ENCODE results near the gene METTL9.
"Not testable (repeated sequence)": the region's sequence is repeated elsewhere in the genome, so short reads cannot be mapped to it uniquely, and the experiment has no call there.

The METTL9 gene

DNA sequence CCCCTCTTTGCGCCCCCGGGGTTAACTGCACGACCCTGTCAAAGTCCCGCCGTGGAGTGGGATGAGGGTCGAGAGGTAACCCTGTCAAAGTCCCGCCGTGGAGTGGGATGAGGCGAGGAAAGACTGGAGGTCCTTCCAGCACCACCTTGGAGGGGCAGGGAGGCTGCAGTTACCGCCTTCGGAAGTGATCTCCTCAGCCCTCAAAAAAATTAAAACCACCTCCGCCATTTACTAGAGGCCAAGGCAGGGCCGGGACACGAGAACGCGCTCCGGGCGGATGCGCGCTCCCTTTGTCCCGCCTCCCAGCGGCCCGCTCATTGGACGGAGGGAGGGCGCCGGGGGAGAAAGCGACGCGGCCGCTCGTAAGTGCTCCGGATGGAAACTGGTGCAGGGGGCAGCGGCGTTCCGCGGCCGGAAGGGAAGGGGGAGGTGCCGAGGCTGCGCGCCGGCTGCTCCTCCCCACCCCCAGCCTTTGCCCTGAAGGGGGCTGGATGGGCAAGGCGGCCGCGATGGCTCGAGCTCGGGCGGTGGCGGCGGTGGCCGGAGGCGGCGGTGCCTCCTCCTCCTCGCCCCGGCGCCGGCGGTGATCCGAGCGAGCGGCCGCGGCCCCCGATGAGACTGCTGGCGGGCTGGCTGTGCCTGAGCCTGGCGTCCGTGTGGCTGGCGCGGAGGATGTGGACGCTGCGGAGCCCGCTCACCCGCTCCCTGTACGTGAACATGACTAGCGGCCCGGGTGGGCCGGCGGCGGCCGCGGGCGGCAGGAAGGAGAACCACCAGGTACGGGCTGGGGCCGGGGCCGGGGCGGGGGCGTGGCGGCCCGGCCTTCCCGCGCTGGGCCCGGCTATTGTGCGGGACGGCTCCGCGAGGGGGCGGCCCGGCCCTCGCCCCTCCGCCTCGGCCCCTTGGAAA is at the start of gene METTL9:
Gene METTL9 (plus strand): TSS at position 456 of the 909 bp plus-strand sequence. CDS start 157 bp downstream, at position 613.
- DNase-seq: peak; percentile 98

DNA sequence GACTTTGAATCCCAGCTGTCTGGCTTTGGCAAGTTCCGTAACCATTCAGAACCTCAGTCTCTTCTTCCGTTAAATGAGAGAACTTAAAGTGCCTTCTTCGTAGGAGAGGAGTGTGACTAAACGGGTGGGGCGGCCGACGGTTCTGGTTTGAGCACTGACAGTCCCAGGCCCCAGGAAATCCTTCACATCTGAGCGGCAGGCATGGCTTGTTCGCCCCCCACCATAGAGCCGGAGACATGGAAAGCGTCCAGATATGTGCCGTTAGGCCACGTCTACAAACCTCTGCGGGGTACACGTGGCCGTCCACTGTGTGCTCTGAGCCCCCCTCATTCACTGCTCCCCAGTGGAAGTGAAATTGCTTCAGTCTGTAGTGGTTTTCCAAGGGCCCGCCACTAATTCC is 49.4 kb upstream of the METTL9 start:
- DNase-seq: not testable (repeated sequence)

DNA sequence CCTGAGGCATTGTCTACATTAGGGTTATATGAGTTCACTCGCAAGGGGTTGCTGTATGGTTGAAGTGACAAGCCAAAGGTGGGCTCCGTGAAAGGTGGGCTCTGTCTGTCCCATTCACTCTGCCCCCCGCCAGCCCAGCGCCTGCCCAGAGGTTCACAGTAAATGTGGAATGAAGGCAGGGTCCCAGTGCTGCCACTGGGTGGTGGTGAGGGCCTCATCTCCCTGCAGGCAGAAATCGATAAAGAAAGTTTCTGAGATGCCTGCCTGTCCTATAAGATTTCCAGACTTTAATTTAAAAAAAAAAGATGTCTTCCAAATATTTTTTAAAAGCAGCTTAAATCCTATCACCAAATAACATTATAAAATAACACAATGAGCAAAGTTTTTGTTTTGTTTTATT is 48.9 kb upstream of the METTL9 start:
- DNase-seq: not testable (repeated sequence)

DNA sequence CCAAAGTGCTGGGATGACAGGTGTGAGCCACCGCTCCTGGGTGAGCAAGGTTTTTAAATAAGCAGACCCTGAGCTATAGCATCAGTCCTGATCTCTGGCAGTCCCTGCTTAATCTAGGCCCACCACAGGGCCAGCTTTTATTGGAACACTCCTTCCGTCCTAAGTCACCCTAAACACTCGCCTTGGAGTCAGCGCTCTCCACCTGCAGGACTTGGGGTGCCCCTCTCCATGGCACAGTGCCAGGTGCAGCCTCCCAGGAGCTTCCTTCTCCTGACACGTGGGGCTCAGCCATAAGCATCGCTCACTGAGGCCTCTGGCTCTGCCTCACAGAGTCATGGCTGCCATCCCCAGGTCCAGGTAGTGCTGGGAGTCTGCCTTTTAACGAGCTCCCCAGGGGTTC is 48.3 kb upstream of the METTL9 start:
- not testable (repeated sequence) for DNase-seq

DNA sequence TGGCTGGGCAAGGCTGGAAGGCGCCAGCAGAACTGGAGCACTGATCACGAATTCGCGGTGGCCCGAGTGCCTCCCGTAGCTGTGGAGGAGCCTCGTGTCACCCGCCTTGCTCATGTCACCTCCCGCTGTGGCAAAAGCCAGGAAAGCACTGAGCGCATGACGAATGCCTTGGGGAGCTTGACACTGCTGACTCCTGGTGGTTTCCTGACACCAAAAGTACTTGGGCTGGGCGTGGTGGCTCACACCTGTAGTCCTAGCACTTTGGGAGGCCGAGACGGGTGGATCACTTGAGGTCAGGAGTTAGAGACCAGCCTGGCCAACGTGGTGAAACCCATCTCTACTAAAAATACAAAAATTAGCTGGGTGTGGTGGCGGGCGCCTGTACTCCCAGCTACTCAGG is 47.8 kb upstream of the METTL9 start:
- not testable (repeated sequence) for DNase-seq

DNA sequence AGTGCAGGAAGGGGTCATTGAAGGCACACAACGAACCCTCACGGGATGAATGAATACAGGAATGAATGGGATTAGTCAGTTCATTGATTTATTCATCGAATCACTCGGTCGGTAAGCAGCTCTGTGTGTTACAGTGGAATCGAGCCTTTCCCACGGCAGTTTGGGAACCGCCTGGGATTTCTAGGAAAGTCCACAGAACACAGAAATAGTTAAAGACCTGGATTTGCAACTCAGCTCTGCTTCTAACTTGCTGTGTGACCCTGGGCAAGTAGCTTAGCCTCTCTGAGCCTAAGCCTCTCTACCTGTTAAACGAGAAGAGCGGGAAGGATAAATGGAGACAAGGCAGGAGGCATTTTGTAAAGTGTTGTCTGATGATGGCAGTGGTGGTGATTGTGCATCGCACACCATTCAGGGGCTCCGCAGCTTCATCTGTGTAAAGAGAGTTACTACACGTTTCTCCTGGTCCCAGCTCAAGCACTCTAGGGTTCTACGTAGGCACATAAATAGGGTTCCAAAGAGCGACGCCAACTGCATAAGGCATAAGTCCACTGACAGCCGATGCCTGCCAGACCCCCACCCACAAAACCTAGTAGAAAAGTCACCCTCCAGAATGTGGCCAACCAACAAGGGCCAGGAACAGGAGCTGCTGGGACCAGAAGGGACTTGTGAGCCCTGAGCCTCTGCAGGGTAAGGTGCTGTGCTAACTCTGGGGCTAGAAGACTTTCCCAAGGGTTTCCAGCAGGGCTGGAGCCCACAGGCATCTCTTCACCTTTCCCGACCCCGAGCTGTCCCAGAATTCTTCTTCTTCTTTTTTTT is 45.7 kb upstream of the METTL9 start:
- not testable (repeated sequence) for DNase-seq

DNA sequence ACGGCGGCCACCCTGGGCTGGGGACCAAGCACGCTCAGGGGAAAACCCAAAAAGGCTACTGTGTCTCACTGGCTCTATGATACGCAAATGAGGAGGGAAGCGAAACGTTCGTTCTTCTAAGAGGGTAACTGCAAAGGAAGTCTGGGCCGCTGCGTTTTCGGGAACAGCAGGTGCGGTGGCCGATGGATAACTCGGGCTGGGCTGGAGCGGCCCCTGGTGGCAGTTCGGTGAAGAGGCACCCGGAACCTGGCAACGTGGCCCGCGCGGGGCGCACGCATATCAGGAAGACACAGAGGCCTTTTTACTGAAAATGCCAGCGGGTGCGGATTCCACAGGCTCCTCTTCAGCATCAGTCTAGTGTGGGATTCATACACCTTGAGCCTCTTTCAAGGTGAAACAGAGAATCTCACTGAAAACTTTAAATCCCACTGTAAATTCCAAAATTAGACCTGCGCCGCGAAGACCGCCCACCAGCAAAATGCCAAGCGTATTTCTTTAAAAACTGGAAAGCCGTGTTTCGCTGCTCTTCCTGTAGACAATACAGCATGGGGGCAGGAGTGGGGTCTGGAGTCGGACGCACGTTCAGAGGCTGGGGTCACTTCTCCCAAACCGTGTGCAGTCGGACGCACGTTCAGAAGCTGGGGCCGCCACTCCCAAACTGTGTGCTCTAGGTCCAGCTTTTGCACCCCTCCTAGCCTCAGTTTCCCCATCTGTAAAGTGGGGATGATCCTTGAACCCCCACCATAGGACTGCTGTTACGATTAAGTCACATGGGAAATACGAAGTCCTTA is 44.4 kb upstream of the METTL9 start:
- peak; percentile 95 for DNase-seq

DNA sequence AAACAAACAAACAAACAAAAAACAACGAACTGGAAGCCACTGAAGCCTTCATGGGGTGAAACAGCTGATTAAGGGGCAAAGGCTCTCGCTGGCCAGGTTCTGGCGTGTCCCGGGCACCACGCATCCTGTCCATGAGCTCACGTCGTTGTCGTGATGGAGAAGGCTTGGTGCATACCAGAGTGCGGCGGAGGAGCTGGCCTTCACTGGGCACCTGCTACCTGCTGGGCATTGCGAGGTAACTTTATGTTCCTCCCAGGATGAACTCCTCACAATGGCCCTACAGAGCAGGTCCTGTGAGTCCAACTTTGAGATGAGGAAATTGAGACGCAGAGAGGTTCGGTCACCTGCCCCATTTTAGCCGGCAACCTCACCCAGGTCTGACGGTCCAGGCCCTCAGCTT is 43.8 kb upstream of the METTL9 start:
- not testable (repeated sequence) for DNase-seq

DNA sequence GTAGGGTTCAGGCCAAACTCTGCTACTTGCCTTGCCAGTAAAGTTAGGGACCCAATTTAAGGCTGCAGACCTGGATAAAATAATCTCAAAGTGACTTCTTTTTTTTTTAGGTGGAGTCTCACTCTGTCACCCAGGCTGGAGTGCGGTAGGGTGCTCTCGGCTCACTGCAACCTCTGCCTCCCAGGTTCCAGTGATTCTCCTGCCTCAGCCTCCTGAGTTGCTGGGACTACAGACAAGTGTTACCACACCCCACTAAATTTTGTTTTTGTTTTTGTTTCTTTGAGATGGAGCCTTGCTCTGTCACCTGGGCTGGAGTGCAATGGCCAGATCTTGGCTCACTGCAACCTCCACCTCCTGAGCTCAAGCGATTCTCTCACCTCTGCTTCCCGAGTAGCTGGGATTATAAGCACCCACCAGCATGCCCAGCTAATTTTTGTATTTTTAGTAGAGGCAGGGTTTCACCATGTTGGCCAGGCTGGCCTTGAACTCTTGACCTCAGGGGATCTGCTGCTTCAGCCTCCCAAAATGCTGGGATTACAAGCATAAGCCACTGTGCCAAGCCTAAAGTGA is 43.3 kb upstream of the METTL9 start:
- DNase-seq: not testable (repeated sequence)

DNA sequence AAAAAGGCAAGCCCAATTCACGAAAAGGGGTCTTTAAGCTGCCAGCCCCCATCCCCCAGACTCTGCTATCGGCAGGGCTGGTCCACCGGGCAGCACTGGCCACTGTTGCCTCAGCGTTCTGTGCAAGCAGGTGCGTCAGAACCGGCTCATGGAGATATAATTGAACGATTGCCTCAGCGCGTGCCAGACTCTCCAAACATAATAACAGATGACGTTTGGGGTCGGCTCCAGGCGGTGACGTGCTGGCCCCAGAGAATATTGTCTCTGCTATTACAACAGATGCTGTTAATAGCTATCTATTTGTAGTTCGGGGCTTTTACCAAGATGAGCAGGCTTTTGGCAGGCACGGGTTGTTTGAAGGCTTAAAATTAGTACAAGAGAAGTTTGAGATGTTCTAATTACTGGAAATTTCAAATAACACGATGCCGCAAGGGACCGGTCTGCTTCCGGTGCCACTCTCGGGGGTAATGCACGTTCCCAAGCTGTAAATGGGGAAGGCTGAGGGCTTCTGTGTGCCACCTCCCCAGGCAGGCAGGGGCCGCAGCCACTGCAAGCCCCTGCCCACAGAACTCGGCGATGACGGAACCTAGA is 42.6 kb upstream of the METTL9 start:
- DNase-seq: not testable (repeated sequence)

DNA sequence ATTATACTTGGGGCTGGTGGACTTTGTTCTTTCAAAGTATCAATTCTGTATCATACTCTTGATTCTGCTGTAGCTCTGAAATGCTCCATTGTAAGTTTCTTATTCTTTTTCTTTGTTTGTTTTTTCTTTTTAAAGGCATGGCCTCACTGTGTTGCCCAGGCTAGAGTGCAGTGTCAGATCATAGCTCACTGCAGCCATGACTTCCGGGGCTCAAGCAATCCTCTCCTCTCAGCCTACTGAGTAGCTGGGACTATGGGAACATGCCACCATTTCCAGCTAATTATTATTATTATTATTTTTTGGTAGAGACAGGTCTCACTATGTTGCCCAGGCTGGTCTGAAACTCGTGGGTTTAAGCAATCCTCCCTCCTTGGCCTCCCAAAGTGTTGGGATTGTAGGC is 38.9 kb upstream of the METTL9 start:
- DNase-seq: no peak

DNA sequence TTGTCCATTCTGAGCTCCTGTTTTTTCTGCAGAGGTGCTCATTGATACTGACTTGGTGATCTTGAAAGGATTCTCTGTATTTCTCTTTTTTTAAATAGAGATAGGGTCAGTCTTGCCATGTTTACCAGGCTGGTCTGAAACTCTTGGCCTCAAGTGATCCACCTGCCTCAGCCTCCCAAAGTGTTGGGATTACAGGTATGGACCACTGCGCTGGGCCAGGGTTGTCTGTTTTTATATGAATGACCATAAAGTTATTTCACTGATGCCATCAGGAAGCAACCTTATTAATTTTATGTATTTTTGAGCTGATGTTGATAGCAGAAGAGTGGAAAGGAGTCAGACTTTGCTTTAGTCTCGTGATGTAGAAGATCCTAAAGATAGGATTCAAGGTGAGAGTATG is 35.7 kb upstream of the METTL9 start:
- DNase-seq: no peak

DNA sequence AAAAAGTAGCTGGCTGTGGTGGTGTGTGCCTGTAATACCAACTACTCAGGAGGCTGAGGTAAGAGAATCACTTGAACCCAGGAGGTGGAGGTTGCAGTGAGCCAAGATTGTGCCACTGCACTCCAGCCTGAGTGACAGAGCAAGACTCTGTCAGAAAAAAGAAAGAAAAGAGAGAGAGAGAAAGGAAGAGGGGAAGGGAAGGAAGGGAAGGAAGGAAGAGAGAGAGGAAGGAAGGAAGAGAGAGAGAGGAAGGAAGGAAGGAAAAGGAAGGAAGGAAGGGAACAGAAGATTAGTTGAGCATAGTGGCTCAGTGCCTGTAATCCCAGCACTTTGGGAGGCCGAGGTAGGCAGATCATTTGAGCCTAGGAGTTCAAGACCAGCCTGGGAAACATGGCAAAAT is 35.0 kb upstream of the METTL9 start:
- DNase-seq: not testable (repeated sequence)

DNA sequence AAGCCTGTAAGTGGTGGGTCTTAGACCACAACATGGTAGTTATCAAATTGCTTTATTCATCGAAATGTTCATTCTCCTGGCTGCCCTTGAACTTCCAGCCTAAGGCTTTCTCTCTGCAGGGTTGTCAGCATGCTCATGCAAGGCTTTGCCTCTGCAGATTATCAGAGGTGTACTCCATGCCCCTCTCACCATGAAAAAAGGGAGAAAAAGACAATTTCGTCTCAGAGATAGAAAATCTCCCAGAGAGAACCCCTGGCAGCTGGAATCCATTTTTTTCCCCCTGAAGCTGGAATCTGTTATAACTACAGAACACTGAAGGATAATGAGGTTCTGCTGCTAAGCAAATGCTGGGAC is 33.9 kb upstream of the METTL9 start:
- no peak for DNase-seq

DNA sequence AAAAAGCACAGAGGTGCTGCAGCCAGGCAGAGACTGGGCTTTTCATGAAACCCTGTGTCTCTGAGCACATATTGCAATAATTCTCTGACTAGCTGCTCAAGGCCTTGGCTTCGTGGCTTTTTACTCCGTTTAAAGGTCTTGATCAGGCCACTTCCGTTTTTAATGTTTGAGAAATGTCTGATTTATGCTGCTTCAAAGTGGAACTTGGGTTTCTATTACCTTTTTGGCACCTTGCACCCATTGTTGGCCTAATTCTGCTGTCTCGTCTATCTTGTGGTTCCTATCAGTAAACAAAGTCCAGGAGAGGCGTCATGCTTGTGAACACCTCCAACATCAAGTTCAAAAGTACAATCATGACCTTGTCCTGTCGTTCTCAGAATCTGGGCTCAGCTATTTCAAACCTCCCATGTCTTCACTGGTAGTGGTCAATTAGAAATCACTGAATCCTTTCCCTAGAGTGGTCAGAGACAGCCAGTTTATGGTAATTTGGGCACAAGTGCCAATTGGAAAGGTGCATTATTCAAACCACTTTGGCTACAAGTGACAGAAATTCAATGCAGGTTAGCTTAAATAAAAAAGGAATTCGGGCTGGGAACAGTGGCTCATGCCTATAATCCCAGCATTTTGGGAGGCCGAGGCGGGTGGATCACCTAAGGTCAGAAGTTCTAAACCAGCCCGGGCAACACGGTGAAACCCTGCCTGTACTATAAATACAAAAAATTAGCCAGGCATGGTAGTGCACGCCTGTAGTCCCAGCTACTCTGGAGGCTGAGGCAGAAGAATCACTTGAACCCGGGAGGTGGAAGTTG is 33.3 kb upstream of the METTL9 start:
- peak; percentile 58 for DNase-seq

DNA sequence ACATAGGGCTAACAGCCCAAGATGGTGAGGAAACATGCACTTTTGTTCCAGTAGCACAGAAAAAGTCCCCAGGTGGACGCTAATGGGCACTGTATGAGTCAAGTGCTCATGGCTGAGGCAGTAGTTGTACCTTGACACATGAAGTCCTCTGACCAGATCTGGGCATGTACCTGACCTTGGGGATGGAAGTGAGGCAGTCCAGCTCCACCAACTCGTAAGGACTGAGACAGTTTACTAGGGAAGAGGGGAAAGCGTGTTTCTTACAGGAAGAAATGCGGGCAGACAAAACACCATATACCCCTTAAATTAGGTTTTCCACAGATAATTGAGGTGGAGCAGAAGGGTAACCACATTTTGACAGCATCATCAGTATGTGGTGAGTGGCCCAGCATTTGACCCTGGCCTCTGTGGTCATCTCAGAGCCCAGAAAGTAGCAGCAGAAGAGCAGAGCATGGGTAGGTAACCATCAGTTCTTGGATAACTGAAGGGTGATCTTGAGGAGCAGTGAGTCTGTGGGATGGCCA is 32.4 kb upstream of the METTL9 start:
- no peak for DNase-seq

DNA sequence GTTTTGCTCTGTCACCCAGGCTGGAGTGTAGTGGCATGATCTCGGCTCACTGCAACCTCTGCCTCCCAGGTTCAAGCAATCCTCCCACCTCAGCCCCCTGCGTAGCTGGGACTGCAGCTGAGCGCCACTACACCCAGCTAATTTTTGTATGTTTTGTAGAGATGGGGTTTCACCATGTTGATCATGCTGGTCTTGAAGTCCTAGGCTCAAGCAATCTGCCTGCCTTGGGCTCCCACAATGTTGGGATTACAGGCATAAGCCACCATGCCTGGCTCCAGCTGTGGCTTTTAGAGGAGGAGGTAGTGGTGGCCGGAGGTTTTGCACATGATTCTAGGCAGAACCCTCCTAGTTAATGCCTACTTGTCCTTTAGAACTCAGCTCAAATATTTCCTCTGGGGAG is 31.9 kb upstream of the METTL9 start:
- DNase-seq: not testable (repeated sequence)

DNA sequence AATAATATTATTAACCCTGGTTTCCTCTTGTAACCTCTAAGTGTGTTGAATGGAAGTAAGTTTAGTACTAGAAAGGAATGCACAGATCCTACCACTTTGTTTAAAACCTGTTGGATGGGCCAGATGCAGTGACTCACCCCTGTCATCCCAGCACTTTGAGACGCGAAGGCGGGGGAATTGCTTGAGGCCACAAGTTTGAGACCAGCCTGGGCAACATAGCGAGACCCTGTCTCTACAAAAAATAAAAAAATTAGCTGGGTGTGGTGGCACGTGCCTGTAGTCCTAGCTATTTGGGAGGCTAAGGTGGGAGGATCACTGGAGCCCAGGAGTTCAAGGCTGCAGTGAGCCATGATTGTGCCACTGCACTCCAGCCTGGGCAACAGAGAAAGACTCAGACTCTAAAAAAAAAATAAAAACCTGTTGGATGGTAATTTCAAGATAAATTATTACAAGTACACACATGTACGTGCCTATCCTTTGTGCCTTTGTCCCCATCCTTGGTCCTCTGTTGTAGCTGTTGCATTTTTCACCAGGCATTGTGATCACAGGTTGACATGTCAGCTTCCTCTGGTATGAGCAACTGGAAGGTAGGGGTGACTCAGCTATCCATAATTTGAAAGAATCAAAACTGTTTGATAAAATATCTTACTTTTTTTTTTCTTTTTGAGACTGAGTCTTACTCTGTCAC is 30.7 kb upstream of the METTL9 start:
- DNase-seq: no peak

DNA sequence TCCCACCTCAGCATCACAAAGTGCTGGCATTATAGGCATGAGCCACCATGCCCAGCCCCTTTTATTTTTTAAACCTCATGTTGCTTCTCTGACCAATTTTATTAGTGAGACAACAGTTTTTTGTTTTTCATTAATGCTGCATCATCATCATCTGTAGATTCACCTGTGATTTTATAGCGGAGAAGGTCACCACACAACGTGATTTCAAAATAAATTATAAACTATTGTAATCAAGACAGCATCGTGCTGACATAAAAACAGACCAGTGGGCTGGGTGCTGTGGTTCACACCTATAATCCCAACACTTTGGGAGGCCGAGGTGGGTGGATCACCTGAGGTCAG is 28.7 kb upstream of the METTL9 start:
- no peak for DNase-seq

DNA sequence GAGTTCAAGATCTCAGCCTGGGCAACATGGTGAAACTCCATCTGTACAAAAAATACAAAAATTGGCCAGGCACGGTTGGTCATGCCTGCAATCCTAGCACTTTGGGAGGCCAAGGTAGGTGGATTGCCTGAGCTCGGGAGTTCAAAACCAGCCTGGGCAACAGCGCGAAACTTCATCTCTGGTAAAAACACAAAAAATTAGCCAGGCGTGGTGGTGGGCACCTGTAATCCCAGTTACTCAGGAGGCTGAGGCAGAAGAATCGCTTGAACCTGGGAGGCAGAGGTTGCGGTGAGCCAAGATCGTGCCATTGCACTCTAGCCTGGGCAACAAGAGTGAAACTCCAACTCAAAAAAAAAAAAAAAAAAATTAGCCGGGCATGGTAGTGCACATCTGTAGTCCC is 25.9 kb upstream of the METTL9 start:
- DNase-seq: not testable (repeated sequence)

DNA sequence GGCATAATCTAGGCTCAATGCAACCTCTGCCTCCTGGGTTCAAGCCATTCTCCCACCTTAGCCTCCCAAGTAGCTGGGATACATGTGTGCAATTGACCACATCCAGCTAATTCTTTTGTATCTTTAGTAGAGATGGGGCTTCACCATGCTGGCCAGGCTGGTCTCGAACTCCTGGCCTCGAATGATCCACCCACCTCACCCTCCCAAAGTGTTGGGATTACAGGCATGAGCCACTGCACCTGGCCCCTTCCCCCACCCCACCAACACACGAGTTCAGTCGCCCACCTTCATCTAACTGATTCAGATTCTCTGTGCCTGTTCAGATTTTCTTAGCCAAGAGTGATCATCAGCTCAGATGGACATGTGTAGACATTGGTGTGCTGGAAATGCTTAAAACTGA is 25.0 kb upstream of the METTL9 start:
- DNase-seq: no peak
